Measurements from ENCODE around the gene LOXL3.
A peak's percentile ranks its signal among the peaks of the same experiment; 100 is the strongest.

The LOXL3 gene

DNA sequence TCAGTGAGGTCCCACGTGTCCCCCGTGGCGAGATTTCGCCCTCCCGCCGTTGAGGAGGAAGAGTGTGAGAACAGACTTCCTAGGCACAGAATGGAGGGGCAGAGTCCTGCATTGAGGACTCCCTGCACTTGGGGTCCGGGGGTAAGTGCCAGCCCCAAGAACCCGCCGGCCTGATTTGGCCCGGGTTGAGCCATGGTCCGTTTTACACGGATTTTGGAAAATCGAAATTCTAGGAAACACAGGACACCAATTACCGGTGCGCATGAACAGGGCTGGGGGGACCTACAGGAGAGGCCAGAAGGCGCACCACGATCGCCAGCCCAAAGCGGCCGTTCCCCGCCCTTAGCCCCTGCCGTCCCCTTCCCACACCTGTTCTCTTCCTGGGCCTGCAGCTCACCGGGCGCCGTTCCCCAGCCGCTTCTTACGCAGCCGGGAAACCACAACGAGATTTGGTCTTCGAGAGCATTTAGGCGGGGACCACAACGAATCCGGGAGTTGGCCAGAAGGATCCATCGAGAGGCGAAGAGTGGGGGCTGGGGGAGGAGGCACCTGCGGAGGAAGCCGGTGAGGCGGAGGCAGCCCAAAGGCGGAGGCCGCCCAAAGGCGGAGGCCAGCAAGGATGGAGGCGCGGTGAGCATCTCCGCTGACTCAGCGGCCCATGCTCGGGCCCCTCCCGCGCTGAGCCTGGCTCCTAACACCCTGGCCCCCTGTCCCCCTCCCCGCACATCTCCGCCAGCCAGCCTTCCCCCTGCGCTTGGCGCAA is 40.0 kb downstream of the LOXL3 start:
- Histone ChIP-seq H3K4me3 (ENCODE audit: low read depth, low read length) (peak overlapping the region; percentile 59), H3K27ac (ENCODE audit: low read depth, low read length) (no peak overlapping the region), H2AFZ (ENCODE audit: low read length, unreplicated experiment) (no peak overlapping the region), H3K79me2 (ENCODE audit: control insufficient read depth, insufficient read depth, low read length, unreplicated experiment) (no peaks in the 10 kb centered on the region), H3K27me3 (ENCODE audit: insufficient read depth, low read length) (peaks cover 71% of the 10 kb centered on the region), H3K4me1 (ENCODE audit: control insufficient read depth, insufficient read depth, low read length, unreplicated experiment) (peaks cover 6% of the 10 kb centered on the region), H3K36me3 (ENCODE audit: insufficient read depth, low read length) (no peaks in the 10 kb centered on the region)

- Histone ChIP-seq H3K36me3 (ENCODE audit: insufficient read depth, low read length) (no peaks in the 10 kb centered on the region), H3K4me1 (ENCODE audit: control insufficient read depth, insufficient read depth, low read length, unreplicated experiment) (peaks cover 6% of the 10 kb centered on the region), H3K79me2 (ENCODE audit: control insufficient read depth, insufficient read depth, low read length, unreplicated experiment) (no peaks in the 10 kb centered on the region), H3K4me3 (ENCODE audit: low read depth, low read length) (no peak overlapping the region), H2AFZ (ENCODE audit: low read length, unreplicated experiment) (no peak overlapping the region), H3K27ac (ENCODE audit: low read depth, low read length) (no peak overlapping the region), H3K27me3 (ENCODE audit: insufficient read depth, low read length) (peaks cover 63% of the 10 kb centered on the region)
Measured at GRCh38 chr2:74512744-74513604, 40.8 kb downstream of the LOXL3 start.

GRCh38 chr2:74511104-74511989 is 42.4 kb downstream of the LOXL3 start:
- Histone ChIP-seq H3K79me2 (ENCODE audit: control insufficient read depth, insufficient read depth, low read length, unreplicated experiment) (no peaks in the 10 kb centered on the region), H3K27ac (ENCODE audit: low read depth, low read length) (no peak overlapping the region), H2AFZ (ENCODE audit: low read length, unreplicated experiment) (no peak overlapping the region), H3K27me3 (ENCODE audit: insufficient read depth, low read length) (peaks cover 47% of the 10 kb centered on the region), H3K36me3 (ENCODE audit: insufficient read depth, low read length) (no peaks in the 10 kb centered on the region), H3K4me1 (ENCODE audit: control insufficient read depth, insufficient read depth, low read length, unreplicated experiment) (peaks cover 11% of the 10 kb centered on the region), H3K4me3 (ENCODE audit: low read depth, low read length) (no peak overlapping the region)

- Histone ChIP-seq H3K27me3 (ENCODE audit: insufficient read depth, low read length) (peaks cover 37% of the 10 kb centered on the region), H3K4me1 (ENCODE audit: control insufficient read depth, insufficient read depth, low read length, unreplicated experiment) (peaks cover 19% of the 10 kb centered on the region), H3K79me2 (ENCODE audit: control insufficient read depth, insufficient read depth, low read length, unreplicated experiment) (peaks cover 8% of the 10 kb centered on the region), H3K4me3 (ENCODE audit: low read depth, low read length) (no peak overlapping the region), H3K27ac (ENCODE audit: low read depth, low read length) (no peak overlapping the region), H3K36me3 (ENCODE audit: insufficient read depth, low read length) (no peaks in the 10 kb centered on the region), H2AFZ (ENCODE audit: low read length, unreplicated experiment) (no peak overlapping the region)
Measured at GRCh38 chr2:74510272-74510671, 43.5 kb downstream of the LOXL3 start.

GRCh38 chr2:74507926-74508520 is 45.7 kb downstream of the LOXL3 start:
- peak overlapping the region; percentile 97 for H3K27ac ChIP-seq (ENCODE audit: low read depth, low read length)
- H3K4me1 ChIP-seq (ENCODE audit: control insufficient read depth, insufficient read depth, low read length, unreplicated experiment): peaks cover 34% of the 10 kb centered on the region
- peak overlapping the region; percentile 84 for H2AFZ ChIP-seq (ENCODE audit: low read length, unreplicated experiment)
- H3K79me2 ChIP-seq (ENCODE audit: control insufficient read depth, insufficient read depth, low read length, unreplicated experiment): peaks cover 29% of the 10 kb centered on the region
- H3K36me3 ChIP-seq (ENCODE audit: insufficient read depth, low read length): no peaks in the 10 kb centered on the region
- peaks cover 14% of the 10 kb centered on the region for H3K27me3 ChIP-seq (ENCODE audit: insufficient read depth, low read length)
- peak overlapping the region; percentile 84 for H3K4me3 ChIP-seq (ENCODE audit: low read depth, low read length)

- peaks cover 8% of the 10 kb centered on the region for H3K27me3 ChIP-seq (ENCODE audit: insufficient read depth, low read length)
- H3K27ac ChIP-seq (ENCODE audit: low read depth, low read length): peak within 1 kb of the TSS; percentile 97
- peaks cover 34% of the 10 kb centered on the region for H3K4me1 ChIP-seq (ENCODE audit: control insufficient read depth, insufficient read depth, low read length, unreplicated experiment)
- no peaks in the 10 kb centered on the region for H3K36me3 ChIP-seq (ENCODE audit: insufficient read depth, low read length)
- peak within 1 kb of the TSS; percentile 84 for H3K4me3 ChIP-seq (ENCODE audit: low read depth, low read length)
- peak within 1 kb of the TSS; percentile 84 for H2AFZ ChIP-seq (ENCODE audit: low read length, unreplicated experiment)
- H3K79me2 ChIP-seq (ENCODE audit: control insufficient read depth, insufficient read depth, low read length, unreplicated experiment): peaks cover 30% of the 10 kb centered on the region
Measured at GRCh38 chr2:74507145-74507925, 46.4 kb downstream of the LOXL3 start, which contains the start of gene PCGF1. Gene PCGF1 (minus strand): TSS chr2:74507695. CDS start chr2:74507668, 27 bp downstream.

- Histone ChIP-seq H3K4me3 (ENCODE audit: low read depth, low read length) (peak overlapping the region; percentile 76), H3K36me3 (ENCODE audit: insufficient read depth, low read length) (no peaks in the 10 kb centered on the region), H3K4me1 (ENCODE audit: control insufficient read depth, insufficient read depth, low read length, unreplicated experiment) (peaks cover 34% of the 10 kb centered on the region), H3K27ac (ENCODE audit: low read depth, low read length) (peak overlapping the region; percentile 82), H3K79me2 (ENCODE audit: control insufficient read depth, insufficient read depth, low read length, unreplicated experiment) (peaks cover 32% of the 10 kb centered on the region), H3K27me3 (ENCODE audit: insufficient read depth, low read length) (no peaks in the 10 kb centered on the region), H2AFZ (ENCODE audit: low read length, unreplicated experiment) (no peak overlapping the region)
Measured at GRCh38 chr2:74505448-74506246, 48.1 kb downstream of the LOXL3 start.

DNA sequence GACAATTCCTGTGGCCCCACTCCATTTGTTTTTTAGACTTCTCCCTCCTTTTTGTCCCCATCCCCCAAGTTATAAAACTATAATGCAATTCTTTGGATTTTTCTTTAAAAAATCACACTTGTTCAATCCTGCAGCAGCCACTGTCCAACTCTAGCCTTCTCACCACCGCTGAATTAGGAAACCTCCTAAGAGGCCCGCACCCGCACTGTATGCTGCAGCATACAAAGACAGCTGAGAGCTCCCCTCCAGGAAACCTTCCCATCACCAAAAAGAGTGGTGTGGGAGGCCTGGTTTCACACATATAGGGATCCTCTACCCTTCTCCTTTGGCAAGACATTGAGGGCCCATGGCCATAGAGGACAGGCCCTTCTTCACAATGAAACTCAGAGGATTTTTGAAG is 49.2 kb downstream of the LOXL3 start:
- Histone ChIP-seq H3K4me3 (ENCODE audit: low read depth, low read length) (peak overlapping the region; percentile 76), H3K79me2 (ENCODE audit: control insufficient read depth, insufficient read depth, low read length, unreplicated experiment) (peaks cover 32% of the 10 kb centered on the region), H3K27ac (ENCODE audit: low read depth, low read length) (peak overlapping the region; percentile 82; the same call in 1 of the 2 replicates), H3K36me3 (ENCODE audit: insufficient read depth, low read length) (no peaks in the 10 kb centered on the region), H3K27me3 (ENCODE audit: insufficient read depth, low read length) (no peaks in the 10 kb centered on the region), H2AFZ (ENCODE audit: low read length, unreplicated experiment) (no peak overlapping the region), H3K4me1 (ENCODE audit: control insufficient read depth, insufficient read depth, low read length, unreplicated experiment) (peaks cover 34% of the 10 kb centered on the region)

Measured in ACC112 (cell line).